SK-N-SH (cell line): ENCODE data around the gene MYO18B. TPM values are rescaled to one million over a fixed set of nuclear protein-coding genes. Genes with fewer than 3 reads are reported as not detected.
A peak's percentile ranks its signal among the peaks of the same experiment; 100 is the strongest.

ENCODE experiments used
- CTCF ChIA-PET: fragments of 300-600, 350-600 bp; formaldehyde crosslinking; extraction: SDS; loops from one replicate; lab custom pipeline; 2021; lab: Yijun Ruan, JAX
- POLR2A ChIA-PET: fragments of 350-600 bp; sonication (Branson Sonifier 250); formaldehyde crosslinking; extraction: SDS; loops from one replicate; lab custom pipeline; 2020; ENCODE audit warnings: antibody characterized with exemption, inconsistent platforms; lab: Yijun Ruan, JAX
- DNase-seq: peaks from one replicate; pipeline ENCODE4 v3.0.0; 2012
- H2AFZ ChIP-seq: fragments of 200-600 bp; sonication (generic); 2 replicates; pipeline ENCODE4 v1.8.1; 2016; ENCODE audit warnings: antibody characterized with exemption, mild to moderate bottlenecking, low read depth
- H3F3A ChIP-seq: fragments of 200-600 bp; sonication (generic); replicated peaks from 2 replicates; pipeline ENCODE3; 2016; ENCODE audit warnings: antibody characterized with exemption, mild to moderate bottlenecking; ENCODE audit not compliant: insufficient read depth
- H3K27ac ChIP-seq, 2 experiments: fragments of 200-500 bp in 1 of 2; fragments of 200-600 bp in 1 of 2; sonication (Bioruptor generic) in 1 of 2; sonication (generic), shearing (Covaris generic) in 1 of 2; 2 replicates each; pipeline versions ENCODE4 v1.5.1 to v1.6.1; 2014 to 2016; ENCODE audit warnings: low read depth in 2 of 2, inconsistent platforms in 1 of 2, low read length in 1 of 2, mild to moderate bottlenecking in 1 of 2, mixed read lengths in 1 of 2
- H3K27me3 ChIP-seq: fragments of 200-600 bp; sonication (generic), shearing (Covaris generic); 2 replicates; pipeline ENCODE4 v1.6.1; 2016; ENCODE audit warnings: mixed run types; ENCODE audit not compliant: insufficient read depth
- H3K36me3 ChIP-seq, 2 experiments: fragments of 200-500 bp in 1 of 2; fragments of 200-600 bp in 1 of 2; sonication (Bioruptor generic) in 1 of 2; sonication (generic) in 1 of 2; replicated peaks in 1 of 2; 2 replicates each; pipeline versions ENCODE3 to v1.5.1; 2014 to 2016; ENCODE audit warnings: low read length in 1 of 2, mild to moderate bottlenecking in 1 of 2; ENCODE audit not compliant: insufficient read depth in 2 of 2, control insufficient read depth in 1 of 2
- H3K4me1 ChIP-seq, 2 experiments: fragments of 200-500 bp in 1 of 2; fragments of 200-600 bp in 1 of 2; sonication (Bioruptor generic) in 1 of 2; sonication (generic), shearing (Covaris generic) in 1 of 2; 2 replicates each; pipeline versions ENCODE4 v1.5.1 to v1.6.1; 2014 to 2016; ENCODE audit warnings: low read depth in 1 of 2, low read length in 1 of 2, mixed run types in 1 of 2; ENCODE audit not compliant: insufficient read depth in 2 of 2, control insufficient read depth in 1 of 2
- H3K4me2 ChIP-seq: fragments of 200-600 bp; sonication (generic), shearing (Covaris generic); 2 replicates; pipeline ENCODE4 v1.6.1; 2017; ENCODE audit warnings: mixed run types
- H3K4me3 ChIP-seq, 2 experiments: fragments of 200-500 bp in 1 of 2; fragments of 200-600 bp in 1 of 2; sonication (Bioruptor generic) in 1 of 2; sonication (generic), shearing (Covaris generic) in 1 of 2; 2 replicates each; pipeline versions ENCODE4 v1.5.1 to v1.8.1; 2014 to 2016; ENCODE audit warnings: low read depth in 2 of 2, inconsistent platforms in 1 of 2, low read length in 1 of 2, mild to moderate bottlenecking in 1 of 2, mixed read lengths in 1 of 2, moderate library complexity in 1 of 2
- H3K79me2 ChIP-seq: fragments of 200-600 bp; sonication (generic); 2 replicates; pipeline ENCODE4 v1.8.1; 2017; ENCODE audit warnings: mild to moderate bottlenecking; ENCODE audit not compliant: insufficient read depth
- H3K9ac ChIP-seq: fragments of 200-600 bp; sonication (generic); 2 replicates; pipeline ENCODE4 v1.6.1; 2017; ENCODE audit warnings: mixed run types
- H3K9me2 ChIP-seq: fragments of 200-600 bp; sonication (generic); 2 replicates; pipeline ENCODE4 v1.6.1; 2017; ENCODE audit warnings: mixed run types
- H3K9me3 ChIP-seq: fragments of 200-600 bp; sonication (generic); 2 replicates; pipeline ENCODE4 v1.6.1; 2017; ENCODE audit warnings: mixed run types, mild to moderate bottlenecking, moderate library complexity
- H4K20me1 ChIP-seq: fragments of 200-600 bp; sonication (generic); 2 replicates; pipeline ENCODE4 v1.6.1; 2017; ENCODE audit warnings: mild to moderate bottlenecking, mixed run types; ENCODE audit not compliant: insufficient read depth
- CHD2 ChIP-seq: fragments of 150-350 bp; IDR thresholded peaks from 2 replicates; pipeline ENCODE4 v1.6.1; 2018; ENCODE audit warnings: low read length; ENCODE audit not compliant: partially characterized antibody
- CTCF ChIP-seq: fragments of 200-600 bp; sonication (generic); IDR thresholded peaks from 2 replicates; pipeline ENCODE4 v1.6.1; 2017; ENCODE audit warnings: antibody characterized with exemption, mild to moderate bottlenecking, moderate library complexity
- FOSL2 ChIP-seq: IDR thresholded peaks from 2 replicates; pipeline ENCODE4 v1.4.0; 2012; ENCODE audit warnings: low read depth, mild to moderate bottlenecking, moderate library complexity, borderline replicate concordance
- FOXM1 ChIP-seq: IDR thresholded peaks from 2 replicates; pipeline ENCODE4 v1.4.0; 2012; ENCODE audit warnings: low read depth, mild to moderate bottlenecking
- JUND ChIP-seq: IDR thresholded peaks from 2 replicates; pipeline ENCODE4 v1.4.0; 2012
- MXI1 ChIP-seq: IDR thresholded peaks from 2 replicates; pipeline ENCODE4 v1.6.1; 2012; ENCODE audit warnings: mild to moderate bottlenecking, low read depth, low read length, improper control_type of control experiment
- NRF1 ChIP-seq: IDR thresholded peaks from 2 replicates; pipeline ENCODE4 v1.6.1; 2012; ENCODE audit warnings: low read depth, mild to moderate bottlenecking, low read length
- PBX3 ChIP-seq: IDR thresholded peaks from 2 replicates; pipeline ENCODE4; 2012
- POLR2AphosphoS5 ChIP-seq: IDR thresholded peaks from 2 replicates; pipeline ENCODE4 v1.6.1; 2012; ENCODE audit warnings: low read depth, low read length
- RAD21 ChIP-seq: IDR thresholded peaks from 2 replicates; pipeline ENCODE4 v1.6.1; 2012; ENCODE audit warnings: mild to moderate bottlenecking, low read length
- RCOR1 ChIP-seq: fragments of 150-350 bp; IDR thresholded peaks from 2 replicates; pipeline ENCODE4 v1.6.1; 2017; ENCODE audit warnings: antibody characterized with exemption, low read length
- REST ChIP-seq: IDR thresholded peaks from 2 replicates; pipeline ENCODE4 v1.6.1; 2012; ENCODE audit warnings: mild to moderate bottlenecking, low read depth, low read length, moderate library complexity
- RFX5 ChIP-seq: IDR thresholded peaks from 2 replicates; pipeline ENCODE4 v1.6.1; 2012; ENCODE audit warnings: mild to moderate bottlenecking, improper control_type of control experiment, low read length
- RXRA ChIP-seq: IDR thresholded peaks from 2 replicates; pipeline ENCODE4 v1.4.0; 2012; ENCODE audit warnings: low read depth, mild to moderate bottlenecking, borderline replicate concordance
- SIN3A ChIP-seq: IDR thresholded peaks from 2 replicates; pipeline ENCODE4 v1.6.1; 2012; ENCODE audit warnings: low read depth, mild to moderate bottlenecking, low read length, moderate library complexity, borderline replicate concordance
- SMC3 ChIP-seq: IDR thresholded peaks from 2 replicates; pipeline ENCODE4 v1.6.1; 2012; ENCODE audit warnings: low read depth, low read length, improper control_type of control experiment
- TCF12 ChIP-seq: IDR thresholded peaks from 2 replicates; pipeline ENCODE4 v1.4.0; 2012
- TEAD4 ChIP-seq: IDR thresholded peaks from 2 replicates; pipeline ENCODE4 v1.4.0; 2012; ENCODE audit warnings: mild to moderate bottlenecking, borderline replicate concordance; ENCODE audit not compliant: insufficient read depth
- YY1 ChIP-seq: IDR thresholded peaks from 2 replicates; pipeline ENCODE4 v1.4.0; 2012; ENCODE audit warnings: low read depth, mild to moderate bottlenecking
- WGBS: methylation state at CpG from one replicate; pipeline ENCODE4 v1.1.6; 2017; ENCODE audit warnings: low lambda C conversion rate; 5-methylcytosine and 5-hydroxymethylcytosine counted together
- polyA plus RNA-seq, 3 experiments: library from polyadenylated mRNA; depleted of rRNA; stranded (reverse); fragments of >200 nt; gene quantifications; 2 replicates each; pipeline ENCODE4 v1.2.3, GENCODE V29; 2012

The MYO18B gene
- polyA plus RNA-seq, 1 of the 3 experiments (the other 2 are of a cell fraction), result 0.05 TPM

- ChIA-PET POLR2A (no interaction called here), CTCF (interaction anchor here (0.8 to 6.7 kb wide), 14 partner anchors 9 to 683 kb away, joined by 3 to 45 read pairs (median 4); no protein-coding TSS in a partner anchor)
- no peak overlapping the region for H3K4me2 ChIP-seq
- WGBS, result 39% methylated on average over 8 of the region's 8 CpGs
- no peaks in the 10 kb centered on the region for H3K36me3 ChIP-seq
- no peaks in the 10 kb centered on the region for H3K9me3 ChIP-seq
- H3K4me1 ChIP-seq, result peaks cover 0 to 45% of the 10 kb centered on the region in 2 experiments; a peak in 2 of 4 replicates
- no peak overlapping the region for H3K9ac ChIP-seq
- H3F3A ChIP-seq, result no peaks in the 10 kb centered on the region
- H4K20me1 ChIP-seq, result no peaks in the 10 kb centered on the region
- peak; percentile 74 for DNase-seq
- H3K4me3 ChIP-seq, result no peak overlapping the region
- no peaks in the 10 kb centered on the region for H3K79me2 ChIP-seq
- no peaks in the 10 kb centered on the region for H3K27me3 ChIP-seq
- no peak overlapping the region for H2AFZ ChIP-seq
- no peak overlapping the region for H3K27ac ChIP-seq
- H3K9me2 ChIP-seq, result no peaks in the 10 kb centered on the region
- TF ChIP-seq POLR2AphosphoS5 (no peak), FOSL2 (no peak), RCOR1 (0 out of 2 replicates have a peak, but pooled peaks have one; percentile 31), CTCF (peak; percentile 50), JUND (no peak), RAD21 (peak; percentile 65), CHD2 (no peak), SMC3 (peak; percentile 48)
Measured at GRCh38 chr22:25777870-25778269, 35.9 kb downstream of the MYO18B start.

GRCh38 chr22:25779426-25779825, 37.4 kb downstream of the MYO18B start:
- DNase-seq, result no peak
- ChIA-PET POLR2A (interaction anchor here (1.3 kb wide), 1 partner anchor 390 kb away, joined by 3 read pairs; the partner anchor contains the start of gene SEZ6L), CTCF (interaction anchor here (0.7 to 6.7 kb wide), 12 partner anchors 8 to 723 kb away, joined by 3 to 45 read pairs (median 5); no protein-coding TSS in a partner anchor)

More at GRCh38 chr22:25779426-25779825, 37.4 kb downstream of the MYO18B start:
- H3K27ac ChIP-seq, result peak overlapping the region in 1 of 2 experiments; percentile 93; a peak in 2 of 4 replicates
- peaks cover 0 to 45% of the 10 kb centered on the region in 2 experiments; a peak in 2 of 4 replicates for H3K4me1 ChIP-seq
- H3K9me2 ChIP-seq, result no peaks in the 10 kb centered on the region
- no peak overlapping the region for H3K9ac ChIP-seq
- TF ChIP-seq REST (no peak), MXI1 (no peak), YY1 (no peak), RFX5 (no peak), JUND (no peak), PBX3 (no peak), RXRA (no peak), RCOR1 (no peak), FOXM1 (no peak), FOSL2 (no peak), NRF1 (no peak), SIN3A (no peak), CTCF (no peak), TEAD4 (no peak), SMC3 (no peak), TCF12 (no peak)
- TF ChIP-seq, all 33 proteins: peak for 0
- Histone ChIP-seq H3F3A (no peaks in the 10 kb centered on the region), H4K20me1 (no peaks in the 10 kb centered on the region), H2AFZ (no peak overlapping the region), H3K9me3 (no peaks in the 10 kb centered on the region), H3K4me2 (no peak overlapping the region), H3K27me3 (no peaks in the 10 kb centered on the region), H3K79me2 (no peaks in the 10 kb centered on the region), H3K36me3 (no peaks in the 10 kb centered on the region), H3K4me3 (no peak overlapping the region)
- 67% methylated on average over 1 of the region's 2 CpGs for WGBS
